NCI-H2196 (cell line): ENCODE measurements around the gene UPF2.

Experiments used
- DNase-seq: peaks from one replicate; lab custom pipeline; 2025; ENCODE audit not compliant: unreplicated experiment; lab: John Stamatoyannopoulos, UW

Gene UPF2

DNA sequence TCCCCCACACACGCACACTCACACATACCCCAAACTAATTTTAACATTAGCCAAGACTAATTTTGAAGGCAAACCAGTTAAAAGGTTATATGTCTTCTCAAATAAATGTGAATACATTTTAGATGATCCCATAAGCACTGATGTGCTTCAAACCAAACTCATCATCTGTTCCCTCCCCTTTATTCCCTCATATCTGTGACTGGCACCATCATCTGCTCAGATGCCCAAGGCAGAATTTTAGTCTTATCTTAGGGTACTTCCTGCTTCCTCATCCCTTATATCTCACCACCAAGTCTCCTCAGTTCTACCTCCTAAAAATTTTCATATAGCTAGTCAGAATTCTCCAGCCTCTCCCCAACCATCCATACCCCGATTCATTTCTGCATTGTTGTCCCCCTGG is 80.4 kb downstream of the UPF2 start:
- no peak for DNase-seq

DNA sequence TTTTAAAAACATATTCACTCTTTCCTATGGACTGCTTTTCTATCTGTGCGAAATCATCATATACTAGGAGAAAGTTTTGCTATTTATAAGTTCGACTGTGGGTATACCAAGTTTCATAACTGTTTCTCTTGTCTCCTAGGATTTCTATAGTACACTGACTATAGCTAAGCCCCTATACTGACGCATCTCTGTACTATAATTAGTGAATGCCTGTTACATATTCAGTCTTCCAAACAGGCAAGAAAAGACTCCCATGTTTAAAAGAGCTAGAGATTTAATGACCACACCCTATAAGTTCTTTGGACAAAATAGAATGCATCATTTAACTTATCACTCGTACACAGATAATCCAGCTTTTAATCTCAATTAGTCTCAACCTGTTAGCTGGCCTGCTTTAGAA is 80.8 kb downstream of the UPF2 start:
- DNase-seq = no peak

DNA sequence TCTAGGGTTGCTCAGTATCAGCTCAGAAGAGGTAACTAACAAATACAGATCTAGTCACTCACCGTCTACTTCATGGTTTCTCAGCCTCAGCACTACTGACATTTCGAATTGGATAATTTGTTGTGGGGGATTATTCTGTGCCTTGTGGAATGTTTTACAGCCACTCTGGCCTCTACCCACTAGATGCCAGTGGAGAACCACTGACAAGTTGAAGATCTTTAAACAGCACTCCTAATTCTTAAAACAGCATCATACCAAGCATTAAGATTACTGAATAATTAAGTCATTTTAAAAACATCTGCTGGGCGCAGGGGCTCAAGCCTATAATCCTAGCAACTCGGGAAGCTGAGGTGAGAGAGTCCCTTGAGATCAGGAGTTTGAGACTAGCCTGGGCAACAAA is 82.6 kb downstream of the UPF2 start:
- no peak for DNase-seq

DNA sequence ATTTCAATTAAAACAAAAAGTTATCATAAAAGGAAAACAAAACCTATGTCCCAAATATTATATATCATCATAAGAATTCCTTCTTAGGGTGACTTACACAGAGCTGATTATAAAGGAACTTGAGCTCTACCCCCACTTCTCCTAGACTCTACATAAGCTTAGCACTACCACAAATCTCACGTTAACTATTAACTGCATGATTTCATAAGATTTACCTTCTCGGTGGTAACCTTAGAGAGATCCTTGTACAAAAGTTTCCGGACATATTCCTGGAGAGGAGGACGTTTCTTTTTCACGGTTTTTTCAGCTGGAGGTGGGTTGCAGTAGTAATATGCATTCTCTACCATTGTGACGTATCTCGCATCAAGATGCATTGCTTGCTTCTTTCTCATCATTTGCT is 83.7 kb downstream of the UPF2 start:
- DNase-seq = no peak

DNA sequence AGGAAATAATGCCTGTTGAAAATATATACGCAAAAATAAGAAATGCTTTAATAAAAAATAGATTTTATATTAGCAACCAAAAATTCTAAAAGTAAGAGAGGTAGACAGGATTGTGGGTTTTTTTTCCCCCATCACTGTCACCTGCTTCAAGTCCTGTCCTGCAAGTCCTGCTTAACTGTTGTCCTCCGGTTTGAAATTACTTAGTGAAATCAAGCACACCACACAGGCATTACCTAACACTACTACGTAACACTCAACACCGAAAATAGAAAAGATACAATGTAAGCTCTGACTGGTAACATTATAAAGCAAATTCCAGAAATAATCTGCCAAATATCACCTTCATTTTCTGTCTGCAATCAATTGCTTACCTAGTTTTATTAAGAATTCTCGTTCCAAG is 90.9 kb downstream of the UPF2 start:
- DNase-seq = no peak

DNA sequence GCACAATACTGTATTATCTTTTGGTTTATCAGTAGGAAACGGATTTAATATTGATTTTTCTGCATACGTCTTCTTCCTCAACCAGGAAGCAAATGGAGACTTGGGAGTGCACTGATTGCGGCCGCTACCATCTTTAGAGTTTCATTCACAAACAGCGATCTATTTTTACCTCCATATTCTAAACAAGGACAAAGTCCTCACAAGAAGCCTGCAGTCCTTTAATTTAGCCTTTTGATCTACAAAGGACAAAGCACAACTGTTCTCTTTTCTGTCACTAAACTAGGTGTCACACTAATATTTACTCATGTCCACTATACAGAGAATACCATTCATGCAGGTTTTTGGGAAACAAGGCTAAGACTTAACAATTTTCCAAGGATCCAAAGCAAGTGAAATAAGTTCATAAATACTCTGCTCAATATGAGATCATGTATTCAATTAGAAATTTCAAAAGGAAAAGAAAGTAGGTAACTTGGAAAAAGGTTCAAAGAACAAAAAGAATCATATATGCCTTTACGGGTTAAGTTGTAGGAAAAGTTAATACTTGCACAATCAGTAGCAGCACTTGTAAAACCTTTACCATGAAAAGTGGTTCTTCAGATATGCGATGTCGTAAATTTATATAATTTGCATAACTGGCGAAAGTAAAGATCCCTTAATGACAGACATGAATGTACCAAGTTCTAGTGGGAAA is 92.1 kb downstream of the UPF2 start:
- no peak for DNase-seq

DNA sequence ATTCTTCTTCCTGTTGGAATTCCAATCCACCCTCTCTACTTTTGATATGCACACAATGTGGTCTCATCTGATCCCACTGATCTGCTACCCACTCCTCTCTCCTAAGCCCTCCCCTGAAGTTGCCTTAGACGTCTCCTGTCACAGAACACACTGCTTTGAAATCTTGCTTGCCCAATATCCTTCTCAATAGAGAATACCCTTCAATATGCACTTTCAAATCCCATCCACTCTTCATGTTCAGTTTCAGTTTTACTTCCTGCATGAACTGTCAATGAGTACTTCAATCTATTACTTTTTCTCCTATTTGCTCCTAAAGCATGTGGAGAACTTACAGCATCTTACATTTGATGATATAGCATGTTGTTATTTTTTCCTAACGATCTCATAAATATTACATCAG is 93.5 kb downstream of the UPF2 start:
- no peak for DNase-seq

DNA sequence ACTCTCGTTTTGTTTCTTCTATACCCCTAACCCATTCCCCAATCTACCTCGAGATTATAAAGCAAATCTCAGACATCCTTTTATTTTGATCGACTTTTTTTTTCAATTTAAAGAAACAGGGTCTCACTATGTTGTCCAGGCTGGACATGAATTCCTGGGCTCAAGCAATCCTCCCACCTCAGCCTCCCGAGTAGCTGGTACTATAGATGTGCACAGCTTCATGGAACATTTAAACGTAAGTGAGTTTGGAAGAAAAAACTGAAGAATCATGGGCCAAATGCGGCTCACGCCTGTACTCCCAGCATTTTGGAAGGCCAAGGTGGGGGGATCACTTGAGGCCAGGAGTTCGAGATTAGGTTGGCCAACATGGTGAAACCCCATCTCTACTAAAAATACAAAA is 96.0 kb downstream of the UPF2 start:
- no peak for DNase-seq

DNA sequence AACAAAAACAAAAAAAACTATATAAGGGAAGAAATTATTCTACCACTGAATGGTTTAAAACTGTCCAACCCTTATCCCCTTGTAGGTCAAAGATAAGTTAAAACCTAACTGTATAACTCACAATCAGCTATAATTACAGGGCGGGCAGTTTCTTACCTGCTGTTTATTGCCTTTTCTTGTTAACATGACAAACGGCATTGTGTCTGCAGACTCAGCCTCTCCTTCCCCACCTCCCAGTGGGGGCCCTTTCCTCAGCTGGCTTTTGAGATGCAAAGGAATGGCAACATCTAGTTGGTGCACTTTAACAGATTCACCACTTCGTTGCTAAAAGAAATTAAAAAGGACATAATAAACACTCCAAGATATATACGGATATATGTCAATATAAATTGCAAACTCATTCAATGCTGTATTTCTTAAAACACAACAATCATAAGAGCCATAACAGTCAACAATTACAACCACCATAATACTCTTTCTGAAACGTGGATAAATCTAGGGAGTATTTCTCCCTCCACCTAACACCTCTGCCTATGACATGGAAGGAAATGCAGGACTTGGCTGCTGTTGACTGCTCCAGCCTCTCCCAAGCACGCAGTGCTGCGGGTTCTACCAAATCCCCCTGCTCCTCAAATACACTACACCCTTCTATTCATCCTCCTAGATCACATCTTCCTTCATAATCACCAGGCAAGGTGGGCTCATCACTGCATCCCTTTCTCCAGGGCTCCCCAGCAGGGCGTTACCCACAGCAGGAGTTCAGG is 106.0 kb downstream of the UPF2 start:
- DNase-seq = no peak

DNA sequence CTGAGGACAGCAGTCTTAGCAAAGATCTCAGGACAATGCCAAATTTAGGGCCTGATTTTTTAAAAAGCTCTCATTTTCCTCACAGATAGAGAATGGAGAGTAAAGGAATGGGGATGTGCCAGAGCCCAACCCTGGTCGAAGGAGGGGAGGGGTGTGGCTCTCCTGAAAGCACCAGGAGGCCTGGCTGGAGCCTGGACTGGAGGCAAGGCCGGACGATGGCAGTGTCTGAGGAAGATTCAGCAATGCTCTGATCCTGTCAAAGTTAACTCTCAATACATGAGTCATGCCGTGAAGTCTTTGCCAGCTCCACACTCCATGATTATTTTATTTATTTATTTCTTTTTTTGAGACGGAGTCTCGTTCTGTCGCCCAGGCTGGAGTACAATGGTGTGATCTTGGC is 108.3 kb downstream of the UPF2 start:
- no peak for DNase-seq

DNA sequence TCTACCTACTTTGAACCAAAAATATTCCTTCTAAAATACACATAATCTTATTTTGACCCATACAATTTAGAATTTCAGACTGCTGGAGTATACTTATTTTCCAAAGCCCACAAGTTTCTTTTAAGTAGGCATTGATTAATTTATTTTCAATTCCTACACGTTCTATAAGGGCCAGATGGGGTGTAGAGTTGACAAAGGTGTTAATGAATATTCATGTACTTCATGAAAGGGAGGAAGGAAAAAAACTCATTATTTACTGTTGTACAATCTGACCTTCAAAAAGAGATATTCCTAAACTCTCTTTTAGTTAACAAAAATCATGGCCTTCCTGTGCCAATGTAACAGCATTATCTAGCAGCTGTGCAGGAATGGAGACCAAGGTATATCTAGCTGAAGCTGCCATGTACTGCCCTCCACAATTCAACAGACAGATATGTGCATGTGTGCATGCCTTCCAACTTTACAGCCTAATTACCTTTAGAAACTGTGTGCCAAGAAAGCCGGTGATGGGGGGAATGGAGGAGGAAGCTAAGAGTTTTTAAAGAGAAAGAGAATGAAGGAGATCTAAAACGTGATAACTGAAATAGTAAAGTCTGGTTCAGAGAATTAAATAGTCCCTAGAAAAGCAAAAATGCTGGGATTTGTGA is 108.9 kb downstream of the UPF2 start:
- no peak for DNase-seq

DNA sequence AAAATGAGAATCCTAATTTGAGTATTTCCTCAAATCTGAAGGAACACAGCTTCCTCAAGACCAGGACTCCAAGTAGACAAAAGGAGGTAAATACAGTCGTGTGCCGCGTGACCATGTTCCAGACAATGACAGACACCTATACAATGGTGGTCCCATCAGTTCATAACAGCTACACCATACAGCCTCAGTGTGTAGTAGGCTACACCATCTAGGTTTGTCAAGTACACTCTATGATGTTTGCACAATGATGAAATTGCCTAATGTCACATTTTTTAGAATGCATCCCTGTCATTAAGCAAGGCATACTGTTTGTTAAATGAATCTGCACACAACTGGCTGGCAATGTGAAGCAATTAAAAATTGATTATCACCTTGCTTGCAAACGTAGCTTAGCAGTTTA is 111.6 kb downstream of the UPF2 start:
- no peak for DNase-seq

DNA sequence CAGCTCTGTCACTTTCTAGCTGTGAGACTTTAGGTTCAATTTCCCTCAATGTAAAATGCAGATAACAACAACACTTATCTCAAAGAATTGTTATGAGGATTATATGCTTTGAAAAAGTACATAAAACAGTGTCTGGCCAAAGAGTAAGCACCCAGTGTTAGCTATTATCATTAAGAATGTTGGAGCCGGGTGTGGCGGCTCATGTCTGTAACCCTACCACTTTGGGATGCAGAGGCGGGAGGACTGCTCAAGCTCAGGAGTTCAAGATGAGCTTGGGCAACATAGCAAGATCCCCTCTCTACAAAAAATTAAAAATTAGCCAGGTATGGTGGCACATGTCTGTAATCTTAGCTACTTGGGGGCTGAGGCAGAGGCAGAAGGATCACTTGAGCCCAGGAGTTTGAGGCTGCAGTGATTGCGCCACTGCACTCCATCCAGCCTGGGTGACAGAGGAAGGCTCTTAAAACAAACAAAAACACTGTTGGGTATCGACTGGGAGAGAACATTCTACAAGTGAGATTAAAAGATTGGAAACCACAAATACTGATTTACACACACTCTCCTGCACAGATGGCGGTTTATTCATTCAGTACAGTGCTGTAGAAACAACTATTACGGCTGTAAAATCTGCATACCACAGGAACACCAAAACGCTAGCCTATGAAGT is 112.2 kb downstream of the UPF2 start:
- no peak for DNase-seq

DNA sequence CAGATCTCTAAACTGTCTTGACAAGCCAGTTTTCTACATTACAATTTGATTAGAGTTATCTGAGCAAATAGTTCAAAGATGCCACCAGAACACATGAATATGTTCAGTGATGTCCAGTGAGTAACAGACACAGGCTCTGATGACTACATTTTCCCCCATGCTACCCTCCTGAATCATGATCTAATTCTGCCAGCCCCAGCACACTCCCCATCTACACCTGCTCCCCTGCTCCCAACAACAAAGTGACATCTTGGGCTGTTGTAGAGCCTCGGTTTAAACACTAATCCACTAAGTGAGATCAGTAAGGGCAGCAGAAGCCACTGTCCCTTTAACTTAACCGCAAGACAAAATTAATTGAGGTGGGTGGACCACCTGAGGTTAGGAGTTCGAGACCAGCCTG is 114.9 kb downstream of the UPF2 start:
- no peak for DNase-seq

DNA sequence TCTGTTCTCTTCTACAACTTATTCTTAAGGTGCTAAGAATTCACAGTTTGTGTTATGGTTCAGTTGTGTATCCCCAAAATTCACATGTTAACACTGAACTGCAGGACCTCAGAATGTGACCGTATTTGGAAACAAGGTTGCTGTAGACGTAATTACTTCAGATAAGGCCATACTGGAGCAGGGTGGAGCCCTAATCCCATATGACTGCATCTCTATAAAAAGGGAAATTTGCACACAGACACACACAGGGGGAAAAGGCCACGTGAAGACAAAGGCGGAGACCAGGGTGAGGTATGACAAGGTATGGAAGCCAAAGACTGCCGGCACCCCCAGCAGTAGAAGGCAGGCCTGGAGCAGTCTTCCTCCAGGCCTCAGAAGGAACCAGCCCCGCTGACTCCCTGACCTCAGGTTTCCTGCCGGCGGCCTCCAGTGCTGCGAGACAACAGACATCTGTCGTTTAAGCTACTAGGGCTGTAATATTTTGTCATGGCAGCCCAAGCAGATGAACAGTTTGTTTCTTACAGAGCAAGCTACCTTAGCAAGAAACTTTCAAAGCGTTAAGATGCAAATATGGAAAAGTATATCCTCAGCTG is 120.7 kb downstream of the UPF2 start:
- no peak for DNase-seq

DNA sequence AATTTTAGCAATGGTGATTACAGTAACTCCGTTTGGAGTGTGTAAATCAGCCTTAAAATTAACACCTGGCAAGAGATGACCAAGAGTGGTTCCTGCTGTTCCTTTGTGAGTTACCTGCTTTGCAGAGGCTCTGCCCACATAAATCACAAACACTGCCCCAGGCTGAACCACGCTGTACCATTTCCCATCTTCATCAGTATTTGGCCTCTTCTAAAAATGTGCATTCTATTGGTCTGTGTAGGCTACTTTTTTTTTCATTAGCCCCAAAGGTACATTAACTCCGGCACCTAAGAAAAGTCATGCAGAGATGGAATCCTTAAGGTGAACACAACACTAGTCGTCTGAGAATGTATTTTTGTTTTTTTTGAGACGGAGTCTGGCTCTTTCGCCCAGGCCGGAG is 123.3 kb downstream of the UPF2 start:
- no peak for DNase-seq

DNA sequence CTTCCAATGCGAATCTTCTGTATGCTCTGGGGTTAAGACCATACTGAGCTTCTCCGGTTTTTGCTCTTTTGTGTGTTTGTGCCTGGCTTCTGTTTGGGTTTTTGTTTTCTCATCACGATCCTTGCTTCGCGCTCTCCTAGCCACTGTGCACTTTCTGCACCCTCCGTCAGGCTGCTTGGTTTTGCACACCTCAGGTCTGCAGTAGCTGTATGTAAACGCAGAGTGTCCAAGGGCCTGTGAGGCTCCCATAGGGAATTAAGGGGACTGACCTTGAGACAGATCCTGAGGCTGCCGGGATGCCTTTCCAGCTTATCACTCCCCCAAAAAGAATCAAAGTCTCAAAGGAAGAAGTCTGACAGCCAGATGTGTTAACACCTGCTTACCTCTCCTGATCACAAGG is 124.2 kb downstream of the UPF2 start:
- no peak for DNase-seq

DNA sequence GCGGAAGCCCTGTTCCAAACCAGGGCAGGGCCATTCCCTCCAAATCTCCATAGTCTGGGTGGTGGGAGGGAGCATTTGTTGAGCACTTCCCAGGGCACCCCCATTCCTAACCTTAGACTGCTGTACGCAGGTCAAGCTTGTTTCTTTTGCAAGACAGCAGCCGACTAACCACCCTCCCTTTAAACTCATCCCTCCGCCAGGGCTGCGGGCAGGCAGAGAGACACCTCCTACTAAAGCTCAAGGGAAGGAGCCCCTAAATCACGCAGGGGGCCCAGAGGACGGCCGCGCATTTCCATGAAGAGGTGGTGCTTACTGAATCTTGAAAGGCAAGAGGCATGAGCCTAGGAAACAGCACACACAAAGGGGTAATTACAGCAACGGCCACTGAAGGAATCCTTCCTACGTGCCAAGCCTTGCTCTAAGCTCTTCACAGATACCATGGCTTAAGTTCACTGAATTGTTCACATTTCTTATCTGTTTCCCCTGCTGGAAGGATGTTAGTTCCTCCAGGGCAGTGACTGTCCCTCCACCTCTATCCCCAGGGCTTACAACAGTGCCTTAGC is 129.4 kb downstream of the UPF2 start:
- no peak for DNase-seq

DNA sequence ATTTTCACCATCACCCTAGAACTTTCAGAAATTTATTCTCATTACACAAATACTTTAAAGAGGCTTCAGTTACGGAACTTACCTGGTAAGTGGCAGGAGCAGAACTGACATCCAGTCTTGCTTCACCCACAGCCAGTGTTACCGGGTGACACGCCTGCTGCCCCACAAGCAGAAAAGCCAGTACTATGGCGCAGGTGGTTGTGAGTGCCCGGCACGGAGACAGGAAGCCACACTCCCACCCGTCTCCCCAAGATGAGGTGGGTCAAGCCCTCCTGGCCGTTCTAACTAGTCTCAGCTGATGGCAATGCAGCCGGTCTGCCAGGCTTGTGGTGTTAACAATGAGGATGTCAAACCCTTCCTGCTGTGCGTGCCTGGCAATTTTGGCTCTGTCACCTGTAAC is 132.5 kb downstream of the UPF2 start:
- DNase-seq = no peak

DNA sequence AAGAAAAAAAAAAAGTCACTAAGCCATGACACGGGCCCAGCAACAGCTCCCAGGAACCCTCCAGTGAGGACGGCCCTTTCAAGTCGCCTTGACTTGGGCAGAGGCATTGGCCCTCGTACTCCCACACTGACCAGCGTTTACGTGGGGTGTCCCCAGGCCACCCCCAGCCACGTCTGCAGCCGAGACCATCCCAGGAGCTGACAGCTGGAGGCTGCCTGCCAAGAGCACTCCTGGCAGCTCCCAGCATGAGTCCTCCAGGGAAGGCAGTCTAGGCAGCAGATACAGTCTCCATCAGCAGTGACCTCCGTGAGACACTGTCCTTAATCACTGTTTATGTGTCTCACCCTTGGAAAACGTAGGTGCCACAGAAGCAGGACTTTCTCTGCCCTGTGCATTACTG is 133.0 kb downstream of the UPF2 start:
- DNase-seq = no peak

DNA sequence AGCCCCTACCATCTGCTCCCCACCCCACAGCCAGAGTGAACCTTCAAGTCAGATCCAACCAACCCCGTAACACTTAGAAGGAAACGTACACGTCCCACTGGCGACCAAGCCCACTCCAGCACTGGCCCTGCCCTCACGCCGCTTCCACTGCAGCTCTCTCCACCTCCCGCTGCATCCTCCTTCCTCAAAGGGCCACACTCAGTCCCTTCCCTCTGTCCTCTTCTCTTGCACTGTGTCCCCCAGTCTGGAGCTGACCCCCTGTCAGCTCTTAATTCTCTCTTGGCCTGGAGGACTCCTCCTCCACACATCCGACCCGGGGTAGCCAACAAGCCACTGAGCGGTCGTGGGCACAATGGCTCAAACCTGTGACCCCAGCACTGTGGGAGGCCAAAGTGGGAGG is 133.6 kb downstream of the UPF2 start:
- DNase-seq = no peak
